Sigmoid colon (tissue), 4 donors: ENCODE data around the gene HPS4.

Experiments used
- CTCF ChIP-seq, 4 experiments: fragments of 450-650 bp in 3 of 4; fragments of 200-600 bp in 1 of 4; IDR thresholded peaks; one replicate each; pipeline ENCODE4 v1.5.1; 2016 to 2019; ENCODE audit warnings: antibody characterized with exemption in 4 of 4, mild to moderate bottlenecking in 3 of 4, moderate library complexity in 2 of 4
- EP300 ChIP-seq, 4 donors: sonication (generic); formaldehyde crosslinking; IDR thresholded peaks; one replicate each; pipeline ENCODE4 v1.6.1; 2017; ENCODE audit warnings: antibody characterized with exemption in 4 of 4
- POLR2A ChIP-seq, 2 donors: fragments of 450-650 bp; IDR thresholded peaks; one replicate each; pipeline ENCODE4 v1.6.1; 2016; ENCODE audit warnings: antibody characterized with exemption in 2 of 2, mild to moderate bottlenecking in 2 of 2, moderate library complexity in 2 of 2

- no peak for TF ChIP-seq CTCF (IDR thresholded peaks at IDR 0.05)
- no peak for TF ChIP-seq EP300 (IDR thresholded peaks at IDR 0.05)
- TF ChIP-seq POLR2A (IDR thresholded peaks at IDR 0.05), result no peak
These were observed 1.4 kb upstream of the HPS4 start for GRCh38 chr22:26485013-26485412.
